NCI-H345 treated with DMSO at 0.1 percent for 48 hours (cell line): Measurements from ENCODE around the gene CLSTN2.

ENCODE experiments used
- DNase-seq: peaks from one replicate; lab custom pipeline; 2025; ENCODE audit not compliant: unreplicated experiment; lab: John Stamatoyannopoulos, UW

CLSTN2 gene

GRCh38 chr3:140224307-140224706 lies 289.3 kb downstream of the CLSTN2 start:
- DNase-seq = no peak

- no peak for DNase-seq
Measured at GRCh38 chr3:140225996-140226395, 291.0 kb downstream of the CLSTN2 start.

- DNase-seq = no peak
Measured at GRCh38 chr3:140233702-140234101, 298.7 kb downstream of the CLSTN2 start.

GRCh38 chr3:140234256-140234655 lies 299.3 kb downstream of the CLSTN2 start:
- no peak for DNase-seq

GRCh38 chr3:140236836-140237501 lies 302.0 kb downstream of the CLSTN2 start:
- DNase-seq = no peak

- DNase-seq = no peak
Measured at GRCh38 chr3:140238646-140239314, 303.8 kb downstream of the CLSTN2 start.

- no peak for DNase-seq
Measured at GRCh38 chr3:140242818-140243276, 307.9 kb downstream of the CLSTN2 start.

GRCh38 chr3:140243575-140243974 lies 308.6 kb downstream of the CLSTN2 start:
- DNase-seq = no peak

GRCh38 chr3:140244893-140245292 lies 309.9 kb downstream of the CLSTN2 start:
- no peak for DNase-seq

GRCh38 chr3:140246578-140246977 lies 311.6 kb downstream of the CLSTN2 start:
- no peak for DNase-seq

- DNase-seq = no peak
Measured at GRCh38 chr3:140247775-140248174, 312.8 kb downstream of the CLSTN2 start.

- no peak for DNase-seq
Measured at GRCh38 chr3:140249188-140249587, 314.2 kb downstream of the CLSTN2 start.

GRCh38 chr3:140250010-140250855 lies 315.2 kb downstream of the CLSTN2 start:
- DNase-seq = no peak

GRCh38 chr3:140250945-140251344 lies 316.0 kb downstream of the CLSTN2 start:
- DNase-seq = no peak

GRCh38 chr3:140251678-140252077 lies 316.7 kb downstream of the CLSTN2 start:
- peak; percentile 8 for DNase-seq

- DNase-seq = no peak
Measured at GRCh38 chr3:140252812-140253656, 318.0 kb downstream of the CLSTN2 start.

GRCh38 chr3:140258222-140258724 lies 323.3 kb downstream of the CLSTN2 start:
- DNase-seq = no peak

GRCh38 chr3:140265302-140265701 lies 330.3 kb downstream of the CLSTN2 start:
- DNase-seq = no peak

- no peak for DNase-seq
Measured at GRCh38 chr3:140268103-140268502, 333.1 kb downstream of the CLSTN2 start.

- DNase-seq = no peak
Measured at GRCh38 chr3:140268610-140269009, 333.6 kb downstream of the CLSTN2 start.

- no peak for DNase-seq
Measured at GRCh38 chr3:140270329-140270728, 335.3 kb downstream of the CLSTN2 start.
